NCI-H1092 (cell line): ENCODE results near the gene METRNL.

Experiments
- DNase-seq: peaks from one replicate; lab custom pipeline; 2025; lab: John Stamatoyannopoulos, UW

METRNL gene

DNA sequence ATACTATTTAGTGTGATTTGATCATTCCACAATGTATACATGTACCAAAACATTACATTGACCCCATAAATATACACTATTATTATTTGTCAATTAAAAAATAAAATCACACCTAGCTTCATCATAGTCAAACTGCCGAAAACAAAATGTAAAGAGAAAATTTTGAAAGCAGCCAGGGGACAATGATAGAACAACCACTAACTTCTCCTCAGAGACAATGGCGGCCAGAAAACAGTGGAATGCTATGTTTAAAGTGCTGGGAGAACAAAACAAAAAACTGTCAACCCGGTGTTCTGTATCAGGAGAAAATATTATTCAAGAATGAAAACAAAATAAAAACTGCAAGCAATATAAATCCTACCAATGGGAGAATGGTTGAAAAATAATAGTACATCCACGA lies 63.2 kb downstream of the METRNL start:
- no peak for DNase-seq

DNA sequence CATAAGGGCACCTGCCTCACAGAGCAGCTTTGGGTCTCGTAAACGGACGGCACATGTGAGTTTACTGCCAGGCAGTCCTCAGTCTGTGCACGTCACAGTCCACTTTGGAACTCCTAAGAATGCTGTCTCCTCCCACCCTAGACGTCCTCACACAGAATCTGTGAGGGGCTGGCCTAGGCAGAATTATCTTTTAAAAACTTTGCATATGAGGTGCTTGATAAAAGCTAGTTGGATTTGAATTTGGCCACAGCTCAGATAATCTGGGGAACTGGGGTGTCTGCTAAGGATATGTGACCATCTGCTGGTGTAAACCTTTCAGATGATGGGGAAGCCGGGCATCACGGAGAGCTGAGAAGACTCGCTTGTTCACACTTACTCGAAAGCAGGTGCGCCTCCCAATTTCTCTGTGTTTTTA lies 64.4 kb downstream of the METRNL start:
- DNase-seq, result no peak
